Measurements from ENCODE around the gene SLC49A3.

The SLC49A3 gene

GRCh38 chr4:666822-667544 lies 22.0 kb downstream of the SLC49A3 start:
- FAIRE-seq (no peak), DNase-seq (ENCODE audit: low spot score) (no peak)

DNA sequence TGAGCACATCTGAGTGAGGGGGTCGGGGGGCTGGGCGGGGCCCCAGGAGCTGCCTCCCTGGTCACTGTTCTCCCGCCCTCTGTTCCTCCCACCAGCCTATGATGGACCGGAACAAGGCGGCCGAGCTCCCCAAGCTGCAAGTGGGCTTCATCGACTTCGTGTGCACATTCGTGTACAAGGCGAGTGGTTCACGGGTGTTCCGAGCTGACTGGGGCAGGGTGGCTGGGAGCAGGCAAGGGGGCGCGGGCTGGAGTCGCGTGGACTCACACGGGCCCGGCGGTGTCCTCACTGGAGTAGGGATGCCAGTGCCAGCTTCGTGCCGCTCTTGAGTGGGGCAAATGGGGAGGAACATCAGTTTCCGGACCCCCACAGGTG lies 22.5 kb downstream of the SLC49A3 start:
- DNase-seq (ENCODE audit: low spot score) (no peak), FAIRE-seq (no peak)

DNA sequence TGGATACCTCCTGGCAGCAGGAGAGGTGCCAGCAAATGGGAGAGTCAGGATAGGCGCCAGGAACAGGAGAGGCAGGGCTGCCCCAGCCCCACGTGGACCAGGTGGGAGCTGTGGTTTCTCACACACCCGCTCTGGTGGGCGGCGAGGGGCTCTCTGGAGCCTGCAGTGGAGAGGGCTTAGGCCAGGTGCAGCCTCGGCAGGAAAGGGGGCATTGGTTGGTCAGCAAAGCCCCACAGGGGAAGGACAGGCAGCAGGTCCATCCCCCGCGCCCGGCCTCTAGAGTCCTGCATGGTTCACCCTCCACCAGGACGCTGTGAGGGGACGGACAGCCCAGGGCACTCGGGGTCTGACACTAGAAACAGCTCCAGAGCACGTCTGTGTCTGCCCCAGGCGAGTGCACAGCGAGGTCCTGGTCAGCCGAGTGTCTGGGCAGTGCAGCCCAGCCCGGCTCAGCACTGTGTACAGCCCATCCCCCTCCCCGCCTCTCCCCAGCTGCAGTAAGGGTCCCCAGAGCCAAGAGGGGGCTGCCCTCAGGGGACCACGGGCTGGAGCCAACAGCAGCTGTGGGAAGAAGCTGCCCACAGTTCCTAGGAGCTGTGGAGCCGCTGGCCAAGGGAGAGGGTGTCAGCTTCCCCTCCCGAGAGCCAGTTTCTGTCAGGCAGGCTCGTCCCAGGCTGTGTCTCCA lies 23.1 kb downstream of the SLC49A3 start:
- FAIRE-seq = no peak

GRCh38 chr4:665381-665750 lies 23.6 kb downstream of the SLC49A3 start:
- DNase-seq (ENCODE audit: low spot score) (no peak), FAIRE-seq (no peak)

More for the DNA sequence above, 23.1 kb downstream of the SLC49A3 start:
- no peak for DNase-seq (ENCODE audit: low spot score)

- FAIRE-seq = no peak
- no peak for DNase-seq (ENCODE audit: low spot score)
Observed at GRCh38 chr4:664713-665231, 24.2 kb downstream of the SLC49A3 start.

DNA sequence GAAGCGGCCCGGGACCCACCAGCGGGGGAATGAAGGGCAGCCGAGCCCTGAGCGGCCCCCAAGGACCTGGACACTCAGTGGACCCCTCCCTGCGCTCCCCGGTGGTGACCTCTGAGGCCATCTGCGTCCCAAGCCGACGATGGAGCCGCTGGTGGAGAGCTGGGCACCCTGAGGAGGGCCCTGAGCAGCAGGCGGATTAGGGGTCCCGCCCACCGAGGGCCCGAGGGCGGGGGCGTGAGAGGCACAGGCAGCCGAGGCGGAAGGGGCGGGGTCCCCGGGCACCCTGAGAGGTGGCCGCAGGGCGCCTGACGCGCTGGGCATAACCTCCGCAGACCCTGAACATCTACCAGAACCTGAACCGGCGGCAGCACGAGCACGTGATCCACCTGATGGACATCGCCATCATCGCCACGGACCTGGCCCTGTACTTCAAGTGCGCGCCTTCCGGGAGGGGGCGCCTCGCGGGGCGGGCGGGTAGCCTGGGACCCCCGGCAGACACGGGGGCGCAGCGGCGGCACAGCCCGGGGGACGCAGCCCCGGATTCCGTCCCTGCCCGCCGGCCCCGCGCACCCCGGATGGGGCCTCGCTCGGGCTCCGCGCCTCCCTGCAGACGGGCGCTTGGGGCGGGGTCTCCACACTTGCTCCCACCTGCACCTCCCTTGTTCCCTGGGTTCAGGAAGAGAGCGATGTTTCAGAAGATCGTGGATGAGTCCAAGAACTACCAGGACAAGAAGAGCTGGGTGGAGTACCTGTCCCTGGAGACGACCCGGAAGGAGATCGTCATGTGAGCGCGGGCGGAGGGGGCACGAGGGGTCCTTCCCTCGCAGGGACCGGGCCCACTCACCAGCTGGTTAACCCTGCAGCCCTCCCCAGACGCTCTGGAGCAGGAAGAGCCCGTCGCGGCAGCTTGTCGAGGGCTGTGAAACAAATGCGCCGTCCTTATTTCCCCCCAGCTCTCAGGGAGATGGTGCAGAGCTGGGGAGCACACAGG lies 25.2 kb downstream of the SLC49A3 start:
- DNase-seq (ENCODE audit: low spot score) (peak; percentile 48), FAIRE-seq (no peak)

GRCh38 chr4:663046-663437 lies 25.9 kb downstream of the SLC49A3 start:
- no peak for DNase-seq (ENCODE audit: low spot score)
- no peak for FAIRE-seq

DNA sequence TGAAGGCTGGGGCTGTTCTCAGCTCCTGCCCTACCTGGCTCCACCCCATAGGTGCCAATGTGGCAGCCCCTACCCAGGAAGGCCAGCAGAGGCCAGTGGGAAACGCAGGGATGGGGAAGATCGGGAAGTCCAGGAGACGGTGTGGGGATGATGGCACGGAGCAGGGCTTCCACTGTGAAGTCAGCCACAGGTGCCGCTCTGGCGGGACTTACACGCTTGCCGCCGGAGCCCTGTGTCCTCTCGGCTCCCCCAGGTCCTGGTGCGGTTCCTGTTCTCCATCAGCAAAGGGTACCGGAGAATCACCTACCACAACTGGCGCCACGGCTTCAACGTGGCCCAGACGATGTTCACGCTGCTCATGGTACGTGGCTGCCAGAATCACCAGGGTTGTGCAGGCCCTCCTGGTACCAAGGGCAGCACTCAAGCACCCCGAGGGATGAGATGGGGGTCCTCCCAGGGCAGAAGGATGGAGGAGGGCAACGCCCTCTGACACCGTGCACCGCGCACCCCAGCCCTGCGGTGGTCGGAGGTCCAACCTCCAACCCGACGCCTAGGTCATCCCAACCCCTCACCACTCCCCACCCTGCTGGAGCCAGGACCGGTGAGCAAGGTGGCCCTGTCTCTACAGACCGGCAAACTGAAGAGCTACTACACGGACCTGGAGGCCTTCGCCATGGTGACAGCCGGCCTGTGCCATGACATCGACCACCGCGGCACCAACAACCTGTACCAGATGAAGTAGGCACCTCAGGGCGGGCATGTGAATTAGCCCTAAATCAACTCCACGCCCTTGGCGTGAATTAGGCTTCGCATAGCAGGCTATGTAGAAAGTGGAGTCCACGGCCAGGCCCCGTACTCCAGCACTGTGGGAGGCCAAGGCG lies 26.8 kb downstream of the SLC49A3 start:
- DNase-seq (ENCODE audit: low spot score) (no peak), FAIRE-seq (no peak)

DNA sequence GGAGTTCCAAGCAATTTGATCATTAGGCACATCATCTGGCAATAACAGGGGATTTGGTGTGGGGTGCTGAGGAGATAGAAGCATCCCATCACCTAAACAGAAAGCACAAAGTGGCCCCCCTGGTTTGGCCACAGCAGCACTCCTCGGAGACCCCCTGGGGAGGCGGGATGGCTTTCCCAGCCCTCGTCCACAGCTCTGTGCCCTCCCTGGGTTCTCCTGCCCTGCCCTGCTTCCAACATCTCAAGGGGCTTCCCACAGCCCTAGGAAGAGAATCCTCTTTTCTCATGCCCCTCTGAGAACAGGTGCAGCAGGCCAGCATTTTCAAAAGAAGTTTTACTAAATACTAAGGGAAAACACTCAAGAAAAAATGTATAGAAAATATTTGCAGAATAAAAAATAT lies 27.7 kb downstream of the SLC49A3 start:
- FAIRE-seq (no peak), DNase-seq (ENCODE audit: low spot score) (no peak)

DNA sequence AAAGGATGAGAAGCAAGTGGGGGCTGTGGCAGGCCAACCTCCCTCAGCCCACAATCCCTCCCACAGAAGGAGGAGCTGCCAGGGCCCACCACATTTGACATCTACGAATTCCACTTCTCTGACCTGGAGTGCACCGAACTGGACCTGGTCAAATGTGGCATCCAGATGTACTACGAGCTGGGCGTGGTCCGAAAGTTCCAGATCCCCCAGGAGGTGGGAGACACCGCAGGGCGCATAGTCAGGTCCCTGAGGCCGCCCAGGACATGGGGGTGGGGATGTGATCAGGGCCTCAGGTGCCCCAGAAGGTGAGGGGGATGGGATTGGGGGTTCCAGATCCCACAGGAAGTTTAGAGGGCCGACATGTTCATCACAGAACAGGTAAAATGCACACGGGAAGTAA lies 28.6 kb downstream of the SLC49A3 start:
- DNase-seq (ENCODE audit: low spot score) (no peak), FAIRE-seq (no peak)

DNA sequence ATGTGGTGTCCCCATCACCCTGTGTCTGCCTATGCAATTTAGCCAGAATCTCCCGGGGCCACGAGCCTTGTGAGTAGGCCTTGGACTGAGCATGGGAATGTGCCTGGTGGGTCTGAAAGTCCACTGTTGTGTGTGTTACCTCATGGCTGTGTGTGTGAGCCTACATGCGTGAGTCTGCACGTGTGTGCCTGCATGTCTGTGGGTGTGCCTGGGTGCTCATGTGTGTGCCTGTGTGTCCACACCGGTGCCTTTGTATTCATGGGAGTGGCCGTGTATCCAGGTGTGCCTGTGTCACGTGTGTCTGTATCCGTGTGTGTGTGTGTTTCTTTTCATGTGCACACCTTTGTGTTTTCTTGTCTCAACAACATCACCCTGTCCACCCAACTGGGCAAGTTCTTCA lies 29.1 kb downstream of the SLC49A3 start:
- FAIRE-seq (no peak), DNase-seq (ENCODE audit: low spot score) (no peak)

- DNase-seq (ENCODE audit: low spot score) (no peak), FAIRE-seq (no peak)
Observed at GRCh38 chr4:658681-659667, 30.0 kb downstream of the SLC49A3 start.

DNA sequence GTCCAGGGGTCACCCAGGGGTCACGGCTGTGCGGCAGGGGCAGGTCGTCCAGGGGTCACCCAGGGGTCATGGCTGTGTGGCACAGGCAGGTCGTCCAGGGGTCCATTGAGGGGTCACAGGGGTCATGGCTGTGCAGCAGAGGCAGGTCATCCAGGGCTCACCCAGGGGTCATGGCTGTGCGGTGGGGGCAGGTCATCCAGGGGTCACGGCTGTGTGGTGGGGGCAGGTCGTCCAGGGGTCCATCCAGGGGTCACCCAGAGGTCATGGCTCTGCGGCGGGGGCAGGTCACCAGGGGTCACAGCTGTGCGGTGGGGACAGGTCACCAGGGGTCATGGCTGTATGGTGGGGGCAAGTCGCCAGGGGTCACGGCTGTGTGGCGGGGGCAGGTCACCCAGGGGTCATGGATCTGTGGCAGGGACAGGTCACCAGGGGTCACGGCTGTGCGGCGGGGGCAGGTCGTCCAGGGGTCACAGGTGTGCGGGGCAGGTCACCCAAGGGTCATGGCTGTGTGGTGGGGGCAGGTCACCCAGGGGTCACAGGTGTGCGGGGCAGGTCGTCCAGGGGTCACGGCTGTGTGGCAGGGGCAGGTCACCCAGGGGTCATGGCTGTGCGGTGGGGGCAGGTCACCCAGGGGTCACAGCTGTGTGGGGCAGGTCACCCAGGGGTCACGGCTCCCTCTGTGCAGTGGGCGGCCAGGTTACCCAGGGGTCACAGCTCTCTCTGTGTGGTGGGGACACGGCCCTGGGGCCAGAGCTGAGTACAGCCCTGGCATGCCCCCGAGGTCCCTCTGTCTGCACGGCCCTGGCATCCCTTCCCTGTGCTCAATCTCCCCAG lies 30.9 kb downstream of the SLC49A3 start:
- DNase-seq (ENCODE audit: low spot score) (no peak), FAIRE-seq (no peak)

- FAIRE-seq (no peak), DNase-seq (ENCODE audit: low spot score) (no peak)
Observed at GRCh38 chr4:657338-657833, 31.6 kb downstream of the SLC49A3 start.

DNA sequence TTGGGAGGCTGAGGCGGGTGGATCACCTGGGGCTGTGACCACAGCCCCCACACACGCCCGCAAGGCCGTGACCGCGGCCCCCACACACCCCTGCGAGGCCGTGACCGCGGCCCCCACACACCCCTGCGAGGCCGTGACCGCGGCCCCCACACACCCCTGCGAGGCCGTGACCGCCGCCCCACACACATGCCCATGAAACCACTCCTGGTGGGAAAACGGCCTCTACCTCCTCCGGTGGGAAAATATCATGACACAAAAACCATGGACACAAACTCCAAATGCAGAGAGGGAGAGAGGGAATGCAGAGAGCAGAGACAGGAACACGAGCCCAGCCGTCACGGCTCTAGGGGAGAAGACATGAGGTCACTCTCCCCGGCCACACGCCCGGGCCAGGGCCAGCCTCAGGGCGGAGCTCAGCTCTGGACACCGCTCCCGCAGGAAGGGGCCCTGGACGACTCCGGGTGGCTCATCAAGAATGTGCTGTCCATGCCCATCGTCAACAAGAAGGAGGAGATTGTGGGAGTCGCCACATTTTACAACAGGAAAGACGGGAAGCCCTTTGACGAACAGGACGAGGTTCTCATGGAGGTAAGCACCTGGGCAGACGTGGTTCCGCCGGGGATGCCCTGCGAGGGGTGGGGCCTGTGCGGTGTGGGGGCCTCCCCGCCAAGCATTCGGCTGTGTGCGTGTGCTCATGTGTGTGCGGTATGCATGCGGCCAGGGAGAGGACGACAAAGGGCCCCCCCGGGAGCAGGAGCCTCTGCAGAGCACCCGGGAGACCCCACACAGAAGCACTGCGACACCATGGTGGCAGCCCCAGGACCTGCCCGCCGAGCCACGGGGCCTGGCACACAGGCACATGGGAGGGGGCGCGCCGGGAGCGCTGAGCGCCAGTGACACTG lies 32.3 kb downstream of the SLC49A3 start:
- DNase-seq (ENCODE audit: low spot score) (no peak), FAIRE-seq (no peak)

- DNase-seq (ENCODE audit: low spot score) (no peak), FAIRE-seq (no peak)
Observed at GRCh38 chr4:655464-656151, 33.3 kb downstream of the SLC49A3 start.
